ENCODE measurements around the gene PPP4R3C. TPM values are rescaled to one million over a fixed set of nuclear protein-coding genes. Genes with fewer than 3 reads are reported as not detected.
"Not testable (repeated sequence)": the region's sequence is repeated elsewhere in the genome, so short reads cannot be mapped to it uniquely, and the experiment has no call there.

The PPP4R3C gene
- not detected for total RNA-seq
- long read RNA-seq, result 0 reads

- H3K4me1 ChIP-seq, result no peaks in the 10 kb centered on the region
- no peaks in the 10 kb centered on the region for H3K36me3 ChIP-seq
- no peaks in the 10 kb centered on the region for H3K9me3 ChIP-seq
- intact Hi-C loops (cut with DNase I), result no loop called here
- H3K27ac ChIP-seq, result no peak within 1 kb of the TSS
- H3K4me3 ChIP-seq, result no peak within 1 kb of the TSS
- DNase-seq (no peak), ATAC-seq (no peak)
- no peaks in the 10 kb centered on the region for H3K27me3 ChIP-seq
- TF ChIP-seq CTCF (IDR thresholded peaks at IDR 0.05), result no peak
Observed at GRCh38 chrX:27463187-27463586, at the start of gene PPP4R3C. PPP4R3C (minus strand) TSS chrX:27463341; CDS start chrX:27463296, 45 bp downstream.

GRCh38 chrX:27491397-27491796 lies 28.3 kb upstream of the PPP4R3C start:
- ATAC-seq, result no peak
- no peak for TF ChIP-seq CTCF (IDR thresholded peaks at IDR 0.05)
- H3K27me3 ChIP-seq, result no peaks in the 10 kb centered on the region

GRCh38 chrX:27466051-27466450 lies 2.9 kb upstream of the PPP4R3C start:
- DNase-seq (no peak), ATAC-seq (no peak)
- intact Hi-C loops (cut with DNase I), result no loop called here
- Histone ChIP-seq H3K27me3 (no peaks in the 10 kb centered on the region), H3K27ac (no peak overlapping the region), H3K9me3 (no peaks in the 10 kb centered on the region), H3K4me1 (no peaks in the 10 kb centered on the region), H3K4me3 (no peak overlapping the region), H3K36me3 (no peaks in the 10 kb centered on the region)
- no peak for TF ChIP-seq CTCF (IDR thresholded peaks at IDR 0.05)

More at GRCh38 chrX:27491397-27491796, 28.3 kb upstream of the PPP4R3C start:
- Histone ChIP-seq H3K36me3 (no peaks in the 10 kb centered on the region), H3K4me3 (no peak overlapping the region), H3K27ac (no peak overlapping the region), H3K4me1 (no peaks in the 10 kb centered on the region), H3K9me3 (no peaks in the 10 kb centered on the region)
- intact Hi-C loops (cut with DNase I), result no loop called here
- DNase-seq, result no peak

GRCh38 chrX:27465036-27465435 lies 1.9 kb upstream of the PPP4R3C start:
- Histone ChIP-seq H3K4me1 (no peaks in the 10 kb centered on the region), H3K4me3 (no peak overlapping the region), H3K27ac (no peak overlapping the region), H3K27me3 (no peaks in the 10 kb centered on the region), H3K9me3 (no peaks in the 10 kb centered on the region), H3K36me3 (no peaks in the 10 kb centered on the region)
- DNase-seq, result no peak
- TF ChIP-seq CTCF (IDR thresholded peaks at IDR 0.05), result no peak
- no peak for ATAC-seq
- intact Hi-C loops (cut with DNase I), result no loop called here

GRCh38 chrX:27459129-27459528 lies 4.0 kb downstream of the PPP4R3C start:
- DNase-seq; ATAC-seq; intact Hi-C loops (cut with DNase I); H3K4me1 ChIP-seq; H3K27ac ChIP-seq; H3K9me3 ChIP-seq; H3K27me3 ChIP-seq; H3K36me3 ChIP-seq; H3K4me3 ChIP-seq: not testable (repeated sequence)

- DNase-seq; ATAC-seq; intact Hi-C loops (cut with DNase I): not testable (repeated sequence)
Observed at GRCh38 chrX:27458544-27458943, 4.6 kb downstream of the PPP4R3C start.

GRCh38 chrX:27451324-27451723 lies 11.8 kb downstream of the PPP4R3C start:
- ATAC-seq (no peak), DNase-seq (no peak)
- Histone ChIP-seq H3K27me3 (no peaks in the 10 kb centered on the region), H3K4me1 (no peaks in the 10 kb centered on the region), H3K27ac (no peak overlapping the region), H3K9me3 (no peaks in the 10 kb centered on the region), H3K4me3 (no peak overlapping the region), H3K36me3 (no peaks in the 10 kb centered on the region)
- intact Hi-C loops (cut with DNase I), result no loop called here
- no peak for TF ChIP-seq CTCF (IDR thresholded peaks at IDR 0.05)

More at GRCh38 chrX:27458544-27458943, 4.6 kb downstream of the PPP4R3C start:
- H3K27ac ChIP-seq, H3K36me3 ChIP-seq, H3K4me1 ChIP-seq, H3K9me3 ChIP-seq, H3K27me3 ChIP-seq, H3K4me3 ChIP-seq: not testable (repeated sequence)
